ENCODE data around the gene JAK1. TPM values are rescaled to one million over a fixed set of nuclear protein-coding genes. Genes with fewer than 3 reads are reported as not detected.
A peak's percentile ranks its signal among the peaks of the same experiment; 100 is the strongest.
"Not testable (repeated sequence)": the region's sequence is repeated elsewhere in the genome, so short reads cannot be mapped to it uniquely, and the experiment has no call there.

JAK1 gene
- total and polyA plus RNA-seq, 4 donors = 81.4 to 109 (median 103) TPM

DNA sequence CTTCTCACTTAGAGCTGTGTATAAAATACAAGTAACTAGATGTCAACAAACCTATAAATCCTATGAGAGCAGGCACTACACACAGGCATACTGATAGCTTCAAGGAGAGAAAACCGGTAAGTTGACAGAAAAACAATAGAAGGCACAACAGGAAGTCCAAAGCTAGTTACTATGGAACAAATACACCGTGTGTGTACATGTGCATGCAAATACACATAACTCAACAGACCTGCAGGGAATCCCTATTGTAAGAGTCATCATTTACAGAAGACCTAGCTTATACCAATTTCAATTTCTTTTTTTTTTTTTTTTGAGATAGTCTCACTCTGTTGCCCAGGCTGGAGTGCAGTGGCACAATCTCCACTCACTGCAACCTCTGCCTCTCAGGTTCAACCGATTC is 26.3 kb downstream of the JAK1 start:
- Histone ChIP-seq H3K4me3 (ENCODE audit: low read depth, low read length) (no peak overlapping the region), H3K36me3 (ENCODE audit: control insufficient read depth, insufficient read depth, low read length) (no peaks in the 10 kb centered on the region), H3K27ac (ENCODE audit: low read depth, low read length) (no peak overlapping the region), H3K9me3 (ENCODE audit: control insufficient read depth, insufficient read depth, low read length) (no peaks in the 10 kb centered on the region), H3K4me1 (ENCODE audit: control insufficient read depth, insufficient read depth, low read length) (no peaks in the 10 kb centered on the region), H3K27me3 (ENCODE audit: control insufficient read depth, insufficient read depth, low read length) (no peaks in the 10 kb centered on the region)
- DNase-seq (ENCODE audit: low read depth in 4 of 6, low spot score in 6 of 6) = peak in 1 of 6 donors; percentile 15
- 50% methylated on average over 1 of the region's 3 CpGs for whole genome bisulfite sequencing (ENCODE audit: insufficient coverage)

DNA sequence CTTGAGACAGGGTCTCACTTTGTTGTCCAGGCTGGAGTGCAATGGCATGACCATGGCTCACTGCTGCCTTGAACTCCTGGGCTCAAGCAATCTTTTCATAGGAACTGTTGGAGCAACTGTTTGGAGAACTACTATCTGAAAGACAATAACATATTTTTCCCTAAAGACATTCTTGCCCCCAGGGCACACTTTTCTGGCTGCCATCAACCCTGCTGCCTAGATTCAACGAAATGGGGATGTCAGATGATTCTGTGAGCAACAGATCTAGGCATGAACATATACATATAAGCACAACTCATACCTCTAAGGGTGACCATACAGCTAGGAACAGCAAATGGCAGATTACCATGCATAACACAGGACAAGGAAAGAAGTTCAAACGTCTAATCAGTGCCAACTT is 27.4 kb downstream of the JAK1 start:
- Histone ChIP-seq H3K4me3 (ENCODE audit: low read depth, low read length) (no peak overlapping the region), H3K27ac (ENCODE audit: low read depth, low read length) (no peak overlapping the region), H3K9me3 (ENCODE audit: control insufficient read depth, insufficient read depth, low read length) (no peaks in the 10 kb centered on the region), H3K36me3 (ENCODE audit: control insufficient read depth, insufficient read depth, low read length) (no peaks in the 10 kb centered on the region), H3K27me3 (ENCODE audit: control insufficient read depth, insufficient read depth, low read length) (no peaks in the 10 kb centered on the region), H3K4me1 (ENCODE audit: control insufficient read depth, insufficient read depth, low read length) (no peaks in the 10 kb centered on the region)
- WGBS (ENCODE audit: insufficient coverage) = 83% methylated on average over 1 of the region's 2 CpGs
- no peak for DNase-seq (ENCODE audit: low read depth in 4 of 6, low spot score in 6 of 6)

DNA sequence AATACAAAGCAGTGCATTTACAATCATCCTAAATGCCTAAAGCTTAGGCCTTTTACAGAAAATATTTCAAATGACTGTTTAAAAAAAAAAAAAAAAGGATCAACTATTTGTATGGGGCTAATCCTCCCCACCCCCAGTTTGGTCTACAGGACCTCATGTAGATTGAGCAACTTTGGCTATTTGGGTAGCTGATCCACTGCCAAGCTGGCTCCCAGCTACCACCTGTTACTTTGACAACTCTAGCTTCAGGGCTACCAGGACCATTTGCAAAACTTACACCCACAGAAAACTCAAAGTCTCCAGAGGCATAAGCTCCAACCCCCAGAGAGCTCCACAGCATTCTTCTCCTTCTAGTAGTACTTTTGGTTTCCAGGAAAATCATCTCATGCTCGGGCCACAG is 29.4 kb downstream of the JAK1 start:
- Histone ChIP-seq H3K9me3 (ENCODE audit: control insufficient read depth, insufficient read depth, low read length) (no peaks in the 10 kb centered on the region), H3K4me1 (ENCODE audit: control insufficient read depth, insufficient read depth, low read length) (no peaks in the 10 kb centered on the region), H3K27ac (ENCODE audit: low read depth, low read length) (no peak overlapping the region), H3K4me3 (ENCODE audit: low read depth, low read length) (no peak overlapping the region), H3K36me3 (ENCODE audit: control insufficient read depth, insufficient read depth, low read length) (no peaks in the 10 kb centered on the region), H3K27me3 (ENCODE audit: control insufficient read depth, insufficient read depth, low read length) (no peaks in the 10 kb centered on the region)
- DNase-seq (ENCODE audit: low read depth in 4 of 6, low spot score in 6 of 6) = no peak
- no CpG with 5 or more reads among the region's 1 CpG for WGBS (ENCODE audit: insufficient coverage)

DNA sequence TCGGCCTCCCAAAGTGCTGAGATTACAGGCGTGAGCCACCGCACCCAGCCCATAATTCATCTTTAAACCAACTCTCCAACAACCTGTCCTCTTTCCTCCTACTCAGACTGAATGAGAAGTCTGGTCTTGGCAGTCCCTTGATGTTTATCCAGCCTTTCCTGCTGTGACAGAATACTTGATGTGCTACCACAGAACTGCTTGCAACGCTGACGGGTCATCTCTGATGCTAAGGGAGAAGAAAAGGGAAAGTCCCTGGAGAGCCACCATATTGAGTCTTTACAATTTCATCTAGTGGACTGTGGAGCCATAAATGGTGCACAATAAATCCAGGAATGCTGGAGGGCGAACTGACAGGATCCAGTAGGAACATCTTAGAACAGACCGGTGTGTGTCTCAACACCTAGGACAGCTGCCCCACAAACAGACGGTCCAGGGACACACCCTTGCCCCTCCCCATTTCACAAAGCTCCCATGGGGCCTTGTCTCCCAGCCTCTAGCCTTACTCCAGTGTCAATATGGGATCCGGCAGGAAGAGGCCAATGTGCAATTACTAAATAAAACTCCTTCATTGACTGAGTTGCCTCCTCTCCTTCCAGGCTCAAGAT is 30.7 kb downstream of the JAK1 start:
- Histone ChIP-seq H3K27ac (ENCODE audit: low read depth, low read length) (no peak overlapping the region), H3K4me1 (ENCODE audit: control insufficient read depth, insufficient read depth, low read length) (no peaks in the 10 kb centered on the region), H3K27me3 (ENCODE audit: control insufficient read depth, insufficient read depth, low read length) (no peaks in the 10 kb centered on the region), H3K4me3 (ENCODE audit: low read depth, low read length) (no peak overlapping the region), H3K36me3 (ENCODE audit: control insufficient read depth, insufficient read depth, low read length) (no peaks in the 10 kb centered on the region), H3K9me3 (ENCODE audit: control insufficient read depth, insufficient read depth, low read length) (no peaks in the 10 kb centered on the region)
- DNase-seq (ENCODE audit: low read depth in 4 of 6, low spot score in 6 of 6) = no peak
- WGBS (ENCODE audit: insufficient coverage) = 95% methylated on average over 6 of the region's 9 CpGs

DNA sequence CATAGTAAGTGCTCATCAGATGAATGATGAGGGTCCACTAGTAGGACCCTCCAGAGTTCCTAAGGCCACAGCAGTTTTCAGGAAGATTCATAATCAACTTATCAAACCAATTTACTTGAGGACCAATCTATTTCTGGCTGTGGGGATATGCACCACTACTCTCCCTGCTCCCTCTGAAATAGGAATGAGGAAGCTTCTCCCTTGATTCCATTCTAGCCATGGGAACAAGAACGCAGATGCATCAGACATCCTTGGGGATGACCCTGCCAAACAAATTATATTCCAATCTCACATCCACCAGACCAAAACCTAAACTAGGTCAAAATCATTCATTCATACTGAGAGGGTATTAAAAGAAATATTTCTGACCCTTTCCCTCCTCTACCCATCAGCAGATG is 31.5 kb downstream of the JAK1 start:
- Histone ChIP-seq H3K27ac (ENCODE audit: low read depth, low read length) (no peak overlapping the region), H3K4me1 (ENCODE audit: control insufficient read depth, insufficient read depth, low read length) (no peaks in the 10 kb centered on the region), H3K9me3 (ENCODE audit: control insufficient read depth, insufficient read depth, low read length) (no peaks in the 10 kb centered on the region), H3K36me3 (ENCODE audit: control insufficient read depth, insufficient read depth, low read length) (no peaks in the 10 kb centered on the region), H3K4me3 (ENCODE audit: low read depth, low read length) (no peak overlapping the region), H3K27me3 (ENCODE audit: control insufficient read depth, insufficient read depth, low read length) (no peaks in the 10 kb centered on the region)
- no CpG with 5 or more reads among the region's 1 CpG for WGBS (ENCODE audit: insufficient coverage)
- no peak for DNase-seq (ENCODE audit: low read depth in 4 of 6, low spot score in 6 of 6)

DNA sequence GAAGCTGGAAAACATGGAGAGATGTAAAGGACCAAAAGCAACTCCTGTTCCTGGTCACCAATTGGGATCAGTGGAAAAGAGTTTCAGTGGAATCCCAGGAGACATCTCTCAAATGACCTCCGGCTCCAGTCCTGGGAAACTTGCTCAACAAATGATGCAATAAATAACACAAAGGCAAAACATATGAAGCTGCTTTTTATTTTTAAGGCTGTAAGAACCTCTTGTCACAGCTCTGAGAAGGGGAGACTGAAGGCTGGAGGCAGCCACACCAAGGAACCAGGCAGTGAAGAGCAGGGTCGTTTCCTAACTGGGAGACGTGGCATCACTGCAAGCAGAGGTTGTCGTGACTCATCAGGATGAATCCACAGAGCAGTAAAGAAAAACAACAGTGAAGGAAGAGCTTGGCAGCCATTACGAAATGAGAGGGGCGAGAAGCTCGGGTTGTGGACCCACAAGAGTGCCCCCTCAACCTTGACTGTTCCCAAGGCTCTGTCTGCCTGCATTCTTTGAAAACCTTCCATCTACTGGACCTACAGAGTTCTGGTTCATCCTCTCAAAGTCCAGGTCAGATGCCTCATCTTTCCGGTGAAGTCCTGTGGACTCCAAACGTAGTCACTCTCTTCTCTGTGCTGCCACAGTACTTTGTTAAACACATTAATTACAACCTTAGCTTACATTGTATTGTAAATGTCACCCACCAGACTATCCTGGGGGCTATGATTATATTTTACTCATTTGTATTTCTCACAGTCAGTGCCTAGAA is 32.1 kb downstream of the JAK1 start:
- WGBS (ENCODE audit: insufficient coverage) = 88% methylated on average over 8 of the region's 9 CpGs
- H3K36me3 ChIP-seq (ENCODE audit: control insufficient read depth, insufficient read depth, low read length) = no peaks in the 10 kb centered on the region
- H3K4me1 ChIP-seq (ENCODE audit: control insufficient read depth, insufficient read depth, low read length) = no peaks in the 10 kb centered on the region
- no peak overlapping the region for H3K27ac ChIP-seq (ENCODE audit: low read depth, low read length)
- peak in 1 of 6 donors; percentile 15 for DNase-seq (ENCODE audit: low read depth in 4 of 6, low spot score in 6 of 6)
- H3K4me3 ChIP-seq (ENCODE audit: low read depth, low read length) = no peak overlapping the region
- no peaks in the 10 kb centered on the region for H3K9me3 ChIP-seq (ENCODE audit: control insufficient read depth, insufficient read depth, low read length)
- H3K27me3 ChIP-seq (ENCODE audit: control insufficient read depth, insufficient read depth, low read length) = no peaks in the 10 kb centered on the region

DNA sequence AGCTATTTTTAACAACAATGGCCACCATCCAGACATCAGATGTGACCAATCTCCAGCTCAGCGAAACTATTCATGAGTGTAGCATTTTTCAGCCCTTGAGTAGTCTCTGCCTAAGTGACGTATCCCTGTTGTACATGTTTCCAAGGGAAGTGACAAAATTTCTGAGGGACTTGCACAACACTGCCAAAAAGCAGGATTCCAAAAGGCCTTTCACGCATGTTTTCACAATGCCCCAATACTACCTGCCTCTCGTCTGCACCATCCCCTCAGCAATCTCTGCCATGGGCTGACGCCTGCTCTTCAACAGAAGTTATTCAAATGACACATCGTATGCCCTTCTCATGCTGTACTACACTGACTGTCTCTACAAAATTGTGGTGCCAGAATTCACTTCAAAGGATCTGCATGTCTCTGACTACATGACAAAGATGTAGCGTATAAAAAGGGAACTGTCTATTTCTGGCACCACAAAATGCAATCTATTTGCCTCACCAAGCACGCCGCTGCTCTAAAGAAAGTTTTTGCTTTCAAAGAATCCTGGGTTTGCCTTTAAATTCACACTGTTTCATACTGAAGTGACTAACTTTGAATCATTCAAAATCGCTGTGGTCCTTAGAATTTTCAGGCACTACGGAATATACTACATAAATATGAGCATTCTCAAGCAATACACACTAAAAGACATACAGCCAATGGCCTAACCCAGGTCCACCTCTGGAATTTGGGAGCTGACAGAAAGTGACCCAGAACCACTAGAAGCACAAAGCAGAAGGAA is 32.9 kb downstream of the JAK1 start:
- H3K27ac ChIP-seq (ENCODE audit: low read depth, low read length) = peak overlapping the region; percentile 2
- no peaks in the 10 kb centered on the region for H3K27me3 ChIP-seq (ENCODE audit: control insufficient read depth, insufficient read depth, low read length)
- H3K4me3 ChIP-seq (ENCODE audit: low read depth, low read length) = no peak overlapping the region
- peak in 2 of 6 donors; percentile 30 to 74 for DNase-seq (ENCODE audit: low read depth in 4 of 6, low spot score in 6 of 6)
- no peaks in the 10 kb centered on the region for H3K9me3 ChIP-seq (ENCODE audit: control insufficient read depth, insufficient read depth, low read length)
- H3K36me3 ChIP-seq (ENCODE audit: control insufficient read depth, insufficient read depth, low read length) = no peaks in the 10 kb centered on the region
- H3K4me1 ChIP-seq (ENCODE audit: control insufficient read depth, insufficient read depth, low read length) = no peaks in the 10 kb centered on the region
- WGBS (ENCODE audit: insufficient coverage) = 44% methylated on average over 11 of the region's 11 CpGs

DNA sequence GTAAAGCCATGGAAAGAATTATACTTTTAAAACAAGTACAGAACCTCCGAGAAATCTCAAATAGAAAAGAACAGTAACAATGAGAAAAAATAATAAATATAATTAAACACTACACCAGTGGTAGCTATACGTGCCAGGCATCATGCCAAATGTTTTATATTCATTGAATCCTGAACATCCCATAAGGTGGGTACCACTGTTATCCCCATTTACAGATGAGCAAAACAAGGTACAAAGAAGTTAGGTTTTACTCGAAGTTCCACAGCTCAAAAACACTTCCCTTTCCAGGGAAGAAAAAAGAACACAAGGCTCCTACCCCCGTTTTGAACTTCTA is 33.4 kb downstream of the JAK1 start:
- H3K9me3 ChIP-seq (ENCODE audit: control insufficient read depth, insufficient read depth, low read length) = no peaks in the 10 kb centered on the region
- H3K27ac ChIP-seq (ENCODE audit: low read depth, low read length) = peak overlapping the region; percentile 2
- no peaks in the 10 kb centered on the region for H3K27me3 ChIP-seq (ENCODE audit: control insufficient read depth, insufficient read depth, low read length)
- WGBS (ENCODE audit: insufficient coverage) = no CpG with 5 or more reads among the region's 4 CpGs
- H3K36me3 ChIP-seq (ENCODE audit: control insufficient read depth, insufficient read depth, low read length) = no peaks in the 10 kb centered on the region
- H3K4me3 ChIP-seq (ENCODE audit: low read depth, low read length) = no peak overlapping the region
- peaks cover 2% of the 10 kb centered on the region for H3K4me1 ChIP-seq (ENCODE audit: control insufficient read depth, insufficient read depth, low read length)
- DNase-seq (ENCODE audit: low read depth in 4 of 6, low spot score in 6 of 6) = no peak

DNA sequence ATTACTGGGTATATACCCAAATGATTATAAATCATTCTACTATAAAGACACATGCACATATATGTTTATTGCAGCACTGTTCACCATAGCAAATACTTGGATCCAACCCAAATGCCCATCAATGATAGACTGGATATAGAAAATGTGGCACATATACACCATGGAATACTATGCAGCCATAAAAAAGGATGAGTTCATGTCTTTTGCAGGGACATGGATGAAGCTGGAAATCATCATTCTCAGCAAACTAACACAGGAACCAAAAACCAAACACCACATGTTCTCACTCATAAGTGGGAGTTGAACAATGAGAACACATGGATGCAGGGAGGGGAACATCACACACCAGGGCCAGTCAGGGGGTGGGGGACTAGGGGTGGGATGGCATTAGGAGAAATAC is 35.7 kb downstream of the JAK1 start:
- not testable (repeated sequence) for H3K27me3 ChIP-seq (ENCODE audit: control insufficient read depth, insufficient read depth, low read length); H3K4me3 ChIP-seq (ENCODE audit: low read depth, low read length); H3K27ac ChIP-seq (ENCODE audit: low read depth, low read length); H3K4me1 ChIP-seq (ENCODE audit: control insufficient read depth, insufficient read depth, low read length); H3K9me3 ChIP-seq (ENCODE audit: control insufficient read depth, insufficient read depth, low read length); DNase-seq (ENCODE audit: low read depth in 4 of 6, low spot score in 6 of 6); H3K36me3 ChIP-seq (ENCODE audit: control insufficient read depth, insufficient read depth, low read length)

DNA sequence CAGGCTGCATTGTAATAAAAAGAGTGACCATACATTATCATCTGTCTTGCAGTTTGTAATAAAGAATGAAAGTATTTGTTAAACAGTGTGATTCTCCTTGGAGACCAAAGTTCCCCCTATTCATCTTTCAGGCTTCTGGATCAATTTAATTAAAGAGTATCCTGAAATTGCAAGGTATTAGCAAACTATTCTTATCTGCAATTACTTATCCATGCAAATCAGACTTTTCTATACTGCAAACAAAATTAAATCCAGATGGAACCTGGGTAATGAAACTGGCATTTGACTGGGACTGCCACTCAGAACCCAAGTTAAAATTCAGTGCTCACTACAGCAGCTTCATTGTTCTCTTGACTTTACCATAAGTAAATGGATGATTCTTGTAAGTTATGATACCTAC is 37.1 kb downstream of the JAK1 start:
- no peak overlapping the region for H3K4me3 ChIP-seq (ENCODE audit: low read depth, low read length)
- DNase-seq (ENCODE audit: low read depth in 4 of 6, low spot score in 6 of 6) = no peak
- no peaks in the 10 kb centered on the region for H3K27me3 ChIP-seq (ENCODE audit: control insufficient read depth, insufficient read depth, low read length)
- H3K9me3 ChIP-seq (ENCODE audit: control insufficient read depth, insufficient read depth, low read length) = no peaks in the 10 kb centered on the region
- peaks cover 3% of the 10 kb centered on the region for H3K4me1 ChIP-seq (ENCODE audit: control insufficient read depth, insufficient read depth, low read length)
- H3K27ac ChIP-seq (ENCODE audit: low read depth, low read length) = no peak overlapping the region
- H3K36me3 ChIP-seq (ENCODE audit: control insufficient read depth, insufficient read depth, low read length) = no peaks in the 10 kb centered on the region

All from spinal cord (tissue), 10 donors.